HL-60/S4 treated with phorbol 12-myristate 13-acetate at 8.2 ng/mL for 4 days and 3 days (cell line): ENCODE measurements around the gene COL5A1.

Experiments
- in situ Hi-C: fragments of 300-500 bp; cut with MboI; formaldehyde crosslinking; loops from 2 replicates; pipeline ENCODE4 v1.15.0; 2022; ENCODE audit warnings: low sequenced_read_pairs

The COL5A1 gene

DNA sequence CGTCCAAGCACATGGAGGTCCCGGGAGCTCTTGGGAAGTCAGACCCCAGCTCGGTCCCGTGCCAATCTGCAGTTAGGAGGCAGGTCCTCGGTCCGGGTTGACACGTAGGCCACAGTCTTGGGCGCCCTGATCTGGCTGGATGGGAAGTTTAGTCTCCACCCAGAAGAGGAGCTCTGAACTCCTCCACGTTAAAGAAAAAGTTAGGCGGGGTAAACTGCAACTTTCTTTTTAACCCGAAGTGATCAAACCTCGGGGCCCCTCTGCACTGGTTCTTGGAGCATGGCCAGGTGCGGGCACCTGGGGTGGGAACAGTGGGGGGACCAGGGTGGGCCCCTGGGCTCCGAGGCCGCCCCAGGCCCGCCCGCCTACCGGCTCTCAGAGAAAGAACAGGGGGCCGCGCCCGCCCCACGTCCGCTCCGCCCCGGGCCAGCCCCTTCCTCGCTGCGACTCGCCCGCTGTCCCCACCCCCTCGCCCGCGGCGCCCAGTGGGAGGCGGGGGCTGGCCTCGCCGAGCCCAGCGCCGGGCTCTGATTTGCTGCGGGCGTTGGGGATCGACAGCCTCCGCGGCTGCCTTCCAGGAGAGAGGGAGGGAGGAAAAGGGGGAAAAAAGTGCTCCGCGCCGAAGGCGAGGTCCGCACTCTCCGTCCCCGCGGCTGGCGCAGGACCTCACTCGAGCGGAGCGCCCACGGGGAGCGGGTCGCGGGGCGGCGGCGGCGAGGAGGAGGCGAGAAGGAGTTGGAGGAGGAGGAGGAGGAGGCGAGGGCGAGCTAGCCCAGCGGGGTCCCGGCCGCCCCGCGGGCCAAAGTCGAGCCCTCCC, at the start of gene COL5A1:
COL5A1 (plus strand) TSS at position 631 of the 817 bp plus-strand sequence. CDS start 385 bp downstream, outside the sequence.
- in situ Hi-C loops: no loop called here

DNA sequence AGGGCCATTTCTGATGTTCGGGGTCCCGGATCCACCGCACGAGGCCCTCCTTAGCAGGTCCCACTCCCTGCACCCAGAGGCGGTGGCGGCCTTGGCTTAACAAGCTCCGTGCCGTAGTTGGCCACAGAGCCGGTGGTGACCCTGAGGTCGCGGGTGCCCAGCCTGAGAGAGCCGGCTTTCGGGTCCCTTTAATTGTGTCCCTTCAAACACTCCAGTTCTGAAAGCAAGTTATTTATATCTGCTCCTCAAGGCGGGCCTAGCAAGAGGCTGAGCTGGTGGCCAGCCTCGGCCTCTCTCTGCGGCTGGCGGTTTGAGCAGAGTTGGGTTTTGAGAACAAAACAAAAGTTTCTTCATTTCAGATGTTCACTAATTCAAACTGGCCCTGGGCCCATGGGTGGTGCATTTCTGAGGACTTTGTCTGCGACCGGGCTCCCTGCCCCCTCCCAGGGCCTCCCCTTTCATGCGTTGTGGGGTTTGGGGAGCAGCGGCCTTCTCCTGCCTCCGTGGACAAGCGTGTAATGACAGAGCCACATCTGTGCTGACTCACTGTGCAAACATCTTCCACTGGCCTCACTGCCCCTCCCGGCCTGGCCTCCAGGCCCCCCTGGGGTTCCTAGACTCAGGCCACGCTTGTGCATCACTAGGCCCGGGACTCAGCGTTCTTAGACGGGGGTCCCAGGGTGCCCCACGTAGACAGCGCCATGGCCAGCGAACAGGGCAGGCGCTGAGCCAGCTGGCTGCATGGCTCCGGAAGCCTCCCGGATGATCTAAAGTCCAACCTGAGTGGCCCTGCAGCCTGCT, 49.4 kb upstream of the COL5A1 start:
- in situ Hi-C loops: no loop called here

DNA sequence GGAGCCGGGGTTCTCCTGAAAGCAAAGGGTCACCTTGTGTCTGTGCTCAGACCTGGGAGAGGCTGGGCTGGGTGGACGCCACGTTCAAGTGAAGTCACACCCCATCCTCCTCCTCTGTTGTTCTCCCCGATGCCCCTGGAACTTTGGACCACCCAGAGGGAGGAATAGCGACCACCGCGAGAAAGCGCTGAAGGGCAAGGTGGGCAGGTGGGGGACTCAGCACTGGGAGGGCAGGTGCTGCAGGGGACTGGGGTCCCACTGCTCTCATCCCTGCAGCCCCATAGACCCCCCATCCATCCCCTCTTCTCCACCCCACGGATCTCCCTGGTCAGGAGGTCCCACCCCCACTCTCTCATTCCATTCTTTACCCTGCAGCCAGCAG, 48.8 kb upstream of the COL5A1 start:
- in situ Hi-C loops: no loop called here

DNA sequence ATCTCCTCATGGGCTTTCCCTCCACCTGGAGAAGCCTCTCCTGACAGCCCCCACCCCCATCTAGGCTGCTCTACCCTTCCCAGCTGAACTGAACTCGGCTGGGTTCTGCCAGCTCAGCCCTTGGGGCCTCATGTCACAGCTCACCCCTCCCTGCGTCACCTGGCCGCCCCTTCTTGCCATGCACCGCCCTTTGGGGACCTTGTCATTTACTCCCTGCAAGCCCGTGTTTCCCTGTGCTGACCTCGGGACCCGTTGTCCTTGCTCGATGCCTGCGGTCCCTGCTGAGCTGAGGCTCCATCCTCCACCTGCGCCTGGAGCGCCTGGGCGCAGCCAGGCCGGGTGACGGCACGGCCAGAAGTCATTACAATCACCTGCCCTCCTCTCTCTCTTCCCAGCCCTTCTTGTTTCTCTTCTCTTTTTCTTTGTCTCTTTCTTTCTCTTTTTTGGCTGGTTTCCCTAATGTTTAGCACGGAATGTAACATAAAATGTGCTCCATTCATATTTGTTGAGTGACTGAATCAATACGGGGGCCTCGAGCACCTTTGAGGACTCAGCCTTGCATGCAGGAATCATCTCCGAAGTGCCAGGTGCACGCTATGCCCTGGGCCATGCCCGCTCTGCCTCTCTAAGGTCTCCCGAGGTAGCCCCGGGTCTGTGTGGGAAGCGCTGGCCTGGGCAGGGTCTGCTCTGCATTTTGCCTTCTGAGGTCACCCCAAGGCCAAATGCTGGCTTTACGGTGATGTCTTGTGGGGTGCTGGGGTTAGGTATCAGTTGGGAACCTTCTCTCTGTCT, 48.1 kb upstream of the COL5A1 start:
- in situ Hi-C loops: no loop called here

DNA sequence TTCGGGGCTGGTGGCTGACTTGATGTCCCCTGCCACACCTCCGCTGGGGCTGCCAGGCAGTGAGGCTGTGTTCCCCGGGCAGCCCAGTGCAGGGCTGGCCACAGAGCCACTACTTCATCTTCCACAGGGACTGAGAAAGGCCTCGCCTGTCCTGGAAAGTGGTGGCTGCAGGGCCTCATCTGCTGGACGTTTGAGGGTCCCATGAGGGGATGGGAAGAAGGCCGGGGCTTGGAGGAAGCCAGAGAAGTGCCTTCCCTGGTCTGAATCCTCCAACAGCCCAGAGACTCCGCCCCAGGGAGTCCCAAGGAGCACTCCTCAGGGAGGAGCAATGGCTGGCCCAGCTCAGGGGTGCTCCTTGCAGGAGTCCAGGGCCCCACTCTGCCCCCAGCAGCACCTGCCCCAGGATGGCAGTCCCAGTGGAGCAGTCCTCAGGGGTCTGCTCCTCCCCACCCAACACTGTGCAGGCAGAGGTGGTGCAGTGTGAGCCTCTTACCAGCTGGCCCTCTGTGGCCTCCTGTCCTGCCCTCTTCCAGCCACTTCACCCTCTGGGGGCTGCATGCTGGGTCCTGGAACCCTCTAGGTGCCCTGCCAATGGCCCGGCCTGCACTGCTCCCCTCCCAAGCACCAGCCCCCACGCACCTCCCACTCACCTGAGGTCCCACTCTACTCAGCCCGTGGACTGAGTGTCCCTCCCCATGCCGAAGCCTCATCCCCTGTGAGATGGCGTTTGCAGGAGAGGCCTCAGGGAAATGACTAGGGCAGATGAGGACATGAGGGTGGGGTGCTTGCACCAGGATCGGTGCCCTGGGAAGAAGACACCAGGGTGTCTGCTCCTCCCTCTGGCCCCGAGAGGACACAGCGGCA, 47.3 kb upstream of the COL5A1 start:
- in situ Hi-C loops: no loop called here

DNA sequence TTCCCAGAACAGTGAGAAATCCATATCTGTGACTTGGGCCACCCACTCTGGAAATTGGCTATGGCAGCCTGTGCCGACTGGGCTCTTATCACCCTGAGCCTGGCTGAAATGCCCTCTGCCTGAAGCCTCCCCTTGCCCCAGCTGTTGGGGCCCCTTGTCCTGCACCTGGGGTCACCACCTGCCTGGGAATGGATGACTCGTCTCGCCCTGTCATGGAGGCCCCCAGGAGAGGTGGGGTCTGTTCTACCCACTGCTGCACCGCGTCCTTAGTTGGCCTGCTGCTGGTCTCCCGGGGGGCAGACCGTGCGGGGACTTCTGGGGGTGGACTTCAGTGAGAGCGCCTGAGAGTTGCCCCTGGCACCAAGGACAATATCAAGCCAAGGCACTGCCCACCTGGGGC, 46.6 kb upstream of the COL5A1 start:
- in situ Hi-C loops: no loop called here

DNA sequence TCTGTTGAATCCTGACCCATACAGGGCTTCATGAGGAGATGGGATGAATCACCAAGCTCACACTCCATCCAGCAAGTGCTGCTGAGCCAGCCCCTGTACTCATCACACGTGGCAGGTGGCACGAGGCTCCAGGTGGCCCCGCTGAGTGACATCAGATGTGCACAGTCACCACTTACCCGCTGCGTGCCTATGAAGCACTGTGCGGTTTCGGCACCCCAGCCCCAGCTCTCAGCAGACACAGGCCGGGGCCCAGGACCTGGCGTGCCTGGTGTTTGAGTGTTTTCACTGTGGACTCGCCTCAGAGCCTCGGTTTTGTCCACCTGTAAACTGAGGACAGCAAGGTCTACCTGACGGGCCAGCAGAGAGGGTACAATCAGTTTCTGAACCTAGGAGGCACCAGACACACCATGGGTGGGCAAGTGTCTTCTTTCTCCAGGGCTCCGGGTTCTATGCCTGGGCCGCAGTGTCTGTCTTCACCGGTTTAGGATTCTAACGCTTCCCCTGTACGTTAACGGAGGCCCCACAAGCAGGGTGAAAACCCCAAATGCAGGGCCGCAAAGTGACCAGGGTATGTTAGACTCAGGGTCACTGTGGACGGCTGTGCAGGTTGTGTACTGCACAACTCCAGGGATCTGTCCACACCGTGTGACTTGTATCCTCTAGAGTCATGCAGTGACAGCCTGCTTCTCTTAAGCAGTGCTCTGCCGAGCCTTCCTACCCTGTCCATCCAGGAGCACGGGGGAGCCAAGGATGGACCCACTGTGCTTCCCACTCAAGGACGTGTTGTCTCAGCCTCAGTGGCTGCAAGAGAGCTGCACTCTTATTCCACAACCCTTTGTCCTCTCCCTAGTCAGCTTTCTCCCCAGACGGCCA, 44.3 kb upstream of the COL5A1 start:
- in situ Hi-C loops: no loop called here

DNA sequence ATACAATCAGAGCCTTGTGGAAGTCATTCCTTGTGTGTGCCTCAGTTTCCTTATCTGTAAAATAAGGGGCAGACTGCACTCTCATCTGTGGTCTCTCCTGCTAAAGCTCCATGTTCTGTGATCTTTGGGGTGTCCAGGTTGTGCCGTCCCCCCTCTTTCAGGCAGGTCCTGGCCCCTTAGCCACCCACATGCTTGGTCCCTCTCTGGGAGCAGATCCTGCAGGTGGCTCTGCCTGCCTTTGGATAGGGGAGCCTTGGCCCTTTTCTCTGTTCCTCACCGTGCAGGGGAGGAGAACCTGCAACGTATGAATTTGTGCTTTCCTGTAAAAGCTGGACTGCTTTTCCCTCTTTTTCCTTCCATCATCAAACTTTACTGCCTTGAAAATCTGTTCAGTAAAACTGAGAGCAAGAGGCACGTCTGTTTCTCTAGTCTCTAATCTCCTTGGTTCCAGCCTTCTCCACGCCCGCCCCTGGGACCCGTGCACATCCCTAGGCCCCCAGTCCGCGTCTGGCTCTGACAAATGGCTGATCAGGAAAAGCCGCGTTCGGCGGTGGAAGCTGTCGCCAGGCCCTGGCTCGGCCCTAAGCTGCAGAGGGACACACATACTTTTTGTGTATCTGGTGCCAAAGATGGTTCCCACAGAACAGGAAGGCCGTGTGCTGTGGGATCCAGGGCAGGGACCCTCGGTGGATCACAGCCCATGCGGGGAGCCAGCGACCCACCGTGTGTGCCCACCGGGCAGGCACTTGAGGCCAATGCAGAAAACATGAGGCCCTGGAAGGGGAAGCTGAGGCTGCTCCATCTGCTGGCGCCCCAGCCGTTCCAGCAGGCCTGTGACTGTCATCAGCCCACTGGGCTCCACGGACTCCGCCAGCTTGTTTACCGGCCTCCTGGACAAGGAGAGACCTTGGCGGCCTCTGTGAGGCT, 43.4 kb upstream of the COL5A1 start:
- in situ Hi-C loops: no loop called here

DNA sequence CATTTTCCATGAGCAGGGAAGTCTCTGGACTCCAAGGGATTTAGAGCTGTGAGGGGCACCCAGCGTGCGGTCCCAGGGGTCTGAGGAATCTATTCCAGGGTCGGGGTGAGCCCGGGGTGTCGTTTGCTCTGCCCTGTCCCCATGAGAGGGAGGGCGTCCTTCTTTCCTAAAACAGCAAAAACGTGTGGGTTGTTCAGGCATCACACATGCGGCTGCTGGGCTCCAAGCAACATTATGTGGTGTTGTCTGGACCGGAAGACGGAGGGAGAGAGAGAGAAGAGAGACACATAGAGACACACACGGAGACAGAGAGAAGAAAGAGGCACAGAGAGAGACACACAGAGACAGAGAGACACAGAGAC, 42.7 kb upstream of the COL5A1 start:
- in situ Hi-C loops: no loop called here

DNA sequence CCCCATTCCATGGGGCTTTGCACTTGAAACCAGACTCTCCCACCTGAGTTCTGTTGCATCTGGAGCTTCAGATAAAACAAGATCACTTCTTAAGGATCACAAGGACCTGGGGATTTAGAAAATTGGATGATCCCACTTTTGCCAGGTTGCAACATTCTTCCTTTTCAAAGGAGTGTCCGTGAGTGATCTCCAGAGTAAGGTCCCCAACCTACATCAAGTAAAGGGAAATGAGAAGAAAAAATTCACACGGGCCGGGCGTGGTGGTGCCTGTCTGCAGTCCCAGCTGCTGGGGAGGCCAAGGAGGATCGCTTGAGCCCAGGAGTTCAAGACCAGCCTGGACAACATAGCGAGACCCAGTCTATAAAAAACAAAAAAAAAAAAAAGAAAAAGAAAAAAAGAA, 41.2 kb upstream of the COL5A1 start:
- in situ Hi-C loops: no loop called here

DNA sequence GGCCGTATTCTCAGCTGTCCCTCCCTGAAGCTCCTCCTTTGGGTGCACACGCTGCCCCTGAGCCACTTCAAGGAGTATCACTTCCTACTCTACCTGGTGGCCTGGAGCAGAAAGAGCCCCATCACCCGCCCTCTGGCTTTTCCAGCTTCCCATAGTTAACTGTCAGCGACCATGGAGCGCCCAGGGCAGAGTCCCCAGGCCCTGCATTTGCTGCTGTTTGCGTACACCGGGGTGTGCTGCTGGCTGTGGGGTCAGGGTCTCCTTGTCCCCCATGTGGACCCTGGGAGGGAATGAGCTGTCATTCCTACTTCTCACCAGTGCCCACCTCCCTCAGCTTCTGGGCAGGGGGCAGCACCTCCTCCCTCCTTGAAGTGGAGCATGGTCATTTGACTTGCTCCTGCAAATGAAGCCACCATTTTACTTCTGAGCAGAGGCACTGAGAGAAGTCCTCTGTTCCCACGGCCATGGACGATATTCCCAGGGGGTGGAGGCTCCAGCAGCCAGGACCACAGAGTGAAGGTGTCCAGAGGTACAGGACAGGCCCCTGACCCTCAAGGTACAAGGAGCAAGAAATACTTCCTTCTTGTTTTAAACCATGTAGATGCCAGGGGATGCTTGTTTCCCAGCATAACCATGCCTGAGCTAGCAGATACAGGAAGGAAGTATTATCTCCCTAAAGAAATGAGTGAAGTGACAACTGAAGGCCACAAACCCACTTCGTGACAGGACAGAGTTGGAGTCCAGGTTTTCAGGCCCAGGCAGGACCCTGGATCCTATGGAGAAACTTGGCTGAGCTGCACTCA, 40.6 kb upstream of the COL5A1 start:
- in situ Hi-C loops: no loop called here

DNA sequence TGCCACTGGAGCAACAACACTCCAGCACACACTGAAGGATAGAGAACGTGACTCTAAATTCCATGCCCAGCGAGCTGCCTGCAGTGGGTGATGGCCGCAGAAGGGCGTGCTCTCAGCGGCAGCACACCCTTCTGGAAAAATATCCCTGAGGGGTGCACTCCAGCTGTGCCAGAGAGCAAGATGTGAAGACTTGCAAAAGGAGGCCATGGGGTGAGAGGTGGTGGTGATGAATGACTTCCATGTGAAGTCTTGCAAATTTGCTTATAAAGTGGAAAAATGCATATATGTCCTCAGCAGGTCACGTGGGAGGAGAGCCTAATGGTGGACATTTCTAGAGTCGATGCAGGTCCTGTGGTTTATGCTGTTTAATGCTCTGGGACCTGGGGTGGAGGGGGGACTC, 39.8 kb upstream of the COL5A1 start:
- in situ Hi-C loops: no loop called here

DNA sequence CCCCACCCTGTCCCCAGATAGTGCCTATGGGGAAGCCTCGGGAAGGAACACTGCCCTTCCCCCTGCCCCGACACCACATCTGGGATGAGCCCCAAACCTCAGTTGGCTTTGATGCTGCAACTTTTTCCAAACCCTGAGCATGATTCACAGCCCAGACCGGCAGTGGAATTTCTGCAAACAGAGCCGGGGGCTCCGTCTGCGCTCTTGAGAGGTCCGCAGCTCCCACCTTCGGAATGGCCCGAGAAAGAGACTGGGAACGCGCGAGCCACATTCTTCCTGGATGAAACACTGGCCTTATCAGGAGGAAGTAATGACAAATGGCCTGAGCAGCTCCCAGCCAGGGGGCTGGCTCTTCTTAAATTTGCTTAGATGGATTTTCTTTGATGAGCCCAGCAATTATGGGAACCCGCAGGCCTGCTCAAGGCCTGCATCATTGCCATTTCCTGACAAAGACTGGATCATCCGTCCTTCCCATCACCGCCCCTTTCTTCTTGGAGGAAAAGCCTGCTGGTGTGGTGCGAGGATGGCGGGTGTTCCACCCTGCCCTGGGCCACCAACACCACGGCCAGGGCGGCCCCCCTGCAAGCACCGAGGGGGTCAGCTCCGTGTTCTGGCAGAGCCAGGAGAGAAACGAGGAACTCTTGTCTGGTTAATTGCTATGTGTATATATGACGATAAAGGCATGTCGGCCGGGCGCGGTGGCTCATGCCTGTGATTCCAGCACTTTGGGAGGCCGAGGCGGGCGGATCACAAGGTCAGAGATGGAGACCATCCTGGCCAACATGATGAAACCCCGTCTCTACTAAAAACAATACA, 38.8 kb upstream of the COL5A1 start:
- in situ Hi-C loops: no loop called here

DNA sequence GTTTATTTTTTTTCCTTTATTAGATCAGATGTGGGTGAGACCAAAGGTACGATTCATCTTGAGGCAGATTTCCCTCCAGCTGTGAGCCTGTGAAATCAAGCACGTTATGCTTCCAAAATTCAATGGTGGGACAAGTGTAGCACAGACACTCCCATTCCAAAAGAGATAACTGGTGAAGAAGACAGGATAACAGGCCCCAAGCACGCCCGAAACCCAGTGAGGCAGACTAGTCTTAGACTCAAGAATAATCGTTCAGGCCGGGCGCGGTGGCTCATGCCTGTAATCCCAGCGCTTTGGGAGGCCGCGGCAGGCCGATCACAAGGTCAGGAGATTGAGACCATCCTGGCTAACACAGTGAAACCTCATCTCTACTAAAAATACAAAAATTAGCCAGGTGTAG, 36.8 kb upstream of the COL5A1 start:
- in situ Hi-C loops: no loop called here

DNA sequence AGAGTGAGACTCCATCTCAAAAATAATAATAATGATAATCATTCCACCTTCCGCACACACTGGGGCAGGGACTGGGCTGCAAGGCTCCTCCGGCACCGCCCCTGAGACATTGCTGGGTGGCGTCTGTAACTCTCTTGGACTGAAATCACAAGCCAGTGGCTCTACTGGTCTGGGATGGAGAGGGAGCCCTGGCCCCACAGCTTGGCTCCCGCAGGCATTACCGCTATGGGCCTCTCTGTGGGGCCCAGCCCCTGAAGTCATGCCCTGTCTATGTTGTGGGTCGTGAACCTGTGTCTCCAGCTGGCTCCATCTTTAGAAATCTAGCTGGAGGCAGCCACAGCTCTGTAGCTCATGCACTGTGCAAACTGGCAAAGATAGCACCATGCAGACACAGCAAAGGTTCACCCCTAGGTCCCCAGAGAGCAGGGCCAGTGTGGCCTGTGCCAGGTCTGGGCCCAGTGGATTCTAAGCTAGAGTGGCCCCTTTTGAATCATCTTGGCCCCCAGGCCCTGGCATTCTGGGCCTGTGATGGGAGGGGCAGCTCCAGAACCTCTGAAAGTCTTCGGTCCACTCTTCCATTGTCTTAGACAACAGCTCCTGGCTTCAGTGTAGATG, 36.1 kb upstream of the COL5A1 start:
- in situ Hi-C loops: no loop called here

DNA sequence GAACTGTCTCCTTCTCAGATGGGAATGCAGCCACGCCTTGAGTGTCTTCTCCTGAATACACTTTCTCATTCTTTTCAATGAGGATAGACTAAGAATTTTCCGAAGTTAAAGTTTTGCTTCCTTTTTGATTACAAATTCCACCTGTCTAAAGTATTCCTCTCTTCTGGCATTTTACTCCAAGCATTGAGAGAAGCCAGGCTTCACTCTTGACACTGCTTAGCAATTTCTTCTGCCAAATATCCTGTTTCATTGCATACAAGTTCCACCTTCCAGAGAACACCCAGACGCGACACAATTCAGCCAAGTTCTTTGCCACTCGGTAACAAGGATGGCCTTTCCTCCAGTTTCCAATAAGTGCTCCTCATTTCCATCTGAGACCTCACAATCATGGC, 35.6 kb upstream of the COL5A1 start:
- in situ Hi-C loops: no loop called here
